ENCODE measurements around the gene DLGAP1. TPM values are rescaled to one million over a fixed set of nuclear protein-coding genes. Genes with fewer than 3 reads are reported as not detected.

DLGAP1 gene
- total RNA-seq, 1 experiment from 2014 or later: 0.39 TPM

DNA sequence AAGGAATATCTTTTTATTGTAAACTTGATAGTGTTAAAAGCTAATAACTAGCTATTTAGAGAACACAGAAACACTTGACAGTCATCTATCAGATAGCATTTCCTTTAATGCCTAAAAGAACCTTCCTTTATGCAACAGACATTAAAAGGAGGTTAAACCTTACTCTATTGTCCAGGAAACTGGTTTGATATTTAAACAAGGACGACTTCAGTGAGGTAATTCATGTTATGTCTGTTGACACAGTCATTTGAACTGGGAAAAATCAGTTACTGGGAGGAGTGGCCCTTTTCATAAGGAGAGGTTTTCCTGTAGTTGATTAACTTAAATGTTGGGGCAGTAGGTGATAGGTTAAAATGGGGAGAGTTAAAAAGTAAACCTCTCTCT is 998.4 kb downstream of the DLGAP1 start:
- no peak for ATAC-seq
- TF ChIP-seq TCF7L2 (IDR thresholded peaks at IDR 0.05; ENCODE audit: borderline replicate concordance, extremely low read depth, insufficient read depth, insufficient read length): no peak
- TF ChIP-seq, protein P1, sequence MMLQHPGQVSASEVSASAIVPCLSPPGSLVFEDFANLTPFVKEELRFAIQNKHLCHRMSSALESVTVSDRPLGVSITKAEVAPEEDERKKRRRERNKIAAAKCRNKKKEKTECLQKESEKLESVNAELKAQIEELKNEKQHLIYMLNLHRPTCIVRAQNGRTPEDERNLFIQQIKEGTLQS (IDR thresholded peaks at IDR 0.05): no peak
- TF ChIP-seq, protein P2, sequence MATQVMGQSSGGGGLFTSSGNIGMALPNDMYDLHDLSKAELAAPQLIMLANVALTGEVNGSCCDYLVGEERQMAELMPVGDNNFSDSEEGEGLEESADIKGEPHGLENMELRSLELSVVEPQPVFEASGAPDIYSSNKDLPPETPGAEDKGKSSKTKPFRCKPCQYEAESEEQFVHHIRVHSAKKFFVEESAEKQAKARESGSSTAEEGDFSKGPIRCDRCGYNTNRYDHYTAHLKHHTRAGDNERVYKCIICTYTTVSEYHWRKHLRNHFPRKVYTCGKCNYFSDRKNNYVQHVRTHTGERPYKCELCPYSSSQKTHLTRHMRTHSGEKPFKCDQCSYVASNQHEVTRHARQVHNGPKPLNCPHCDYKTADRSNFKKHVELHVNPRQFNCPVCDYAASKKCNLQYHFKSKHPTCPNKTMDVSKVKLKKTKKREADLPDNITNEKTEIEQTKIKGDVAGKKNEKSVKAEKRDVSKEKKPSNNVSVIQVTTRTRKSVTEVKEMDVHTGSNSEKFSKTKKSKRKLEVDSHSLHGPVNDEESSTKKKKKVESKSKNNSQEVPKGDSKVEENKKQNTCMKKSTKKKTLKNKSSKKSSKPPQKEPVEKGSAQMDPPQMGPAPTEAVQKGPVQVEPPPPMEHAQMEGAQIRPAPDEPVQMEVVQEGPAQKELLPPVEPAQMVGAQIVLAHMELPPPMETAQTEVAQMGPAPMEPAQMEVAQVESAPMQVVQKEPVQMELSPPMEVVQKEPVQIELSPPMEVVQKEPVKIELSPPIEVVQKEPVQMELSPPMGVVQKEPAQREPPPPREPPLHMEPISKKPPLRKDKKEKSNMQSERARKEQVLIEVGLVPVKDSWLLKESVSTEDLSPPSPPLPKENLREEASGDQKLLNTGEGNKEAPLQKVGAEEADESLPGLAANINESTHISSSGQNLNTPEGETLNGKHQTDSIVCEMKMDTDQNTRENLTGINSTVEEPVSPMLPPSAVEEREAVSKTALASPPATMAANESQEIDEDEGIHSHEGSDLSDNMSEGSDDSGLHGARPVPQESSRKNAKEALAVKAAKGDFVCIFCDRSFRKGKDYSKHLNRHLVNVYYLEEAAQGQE (IDR thresholded peaks at IDR 0.05; ENCODE audit: low read depth): no peak
- TF ChIP-seq JUND (IDR thresholded peaks at IDR 0.05): no peak
- TF ChIP-seq EGR1 (IDR thresholded peaks at IDR 0.05; ENCODE audit: low read depth): no peak
- no peak for TF ChIP-seq YY1 (IDR thresholded peaks at IDR 0.05; ENCODE audit: extremely low read depth, insufficient replicate concordance, low read depth, low read length)
- TF ChIP-seq POLR2AphosphoS5 (IDR thresholded peaks at IDR 0.05; ENCODE audit: low read depth, low read length): no peak; the same call in 1 of the 2 replicates
- TF ChIP-seq ZFX (IDR thresholded peaks at IDR 0.05): no peak
- TF ChIP-seq RAD21 (IDR thresholded peaks at IDR 0.05; ENCODE audit: low read depth): no peak
- TF ChIP-seq EZH2 (IDR thresholded peaks at IDR 0.05): no peak
- TF ChIP-seq CBX3 (IDR thresholded peaks at IDR 0.05; ENCODE audit: low read depth): no peak
- H3K4me1 ChIP-seq (ENCODE audit: control insufficient read depth in 1 of 2, insufficient read depth in 2 of 2, low read length in 2 of 2): peaks cover 40 to 73% of the 10 kb centered on the region in 2 experiments

More for the DNA sequence above, 998.4 kb downstream of the DLGAP1 start:
- Histone ChIP-seq H3K27me3 (ENCODE audit: insufficient read depth, low read length) (no peaks in the 10 kb centered on the region), H2AFZ (ENCODE audit: low read depth, low read length, poor library complexity, severe bottlenecking) (no peak overlapping the region), H3K79me2 (ENCODE audit: insufficient read depth, low read length) (peaks cover 88% of the 10 kb centered on the region), H3K9ac (ENCODE audit: low read length) (no peak overlapping the region), H3K9me2 (ENCODE audit: insufficient read depth) (no peaks in the 10 kb centered on the region), H4K20me1 (ENCODE audit: insufficient read depth) (peaks cover 24% of the 10 kb centered on the region; the same call in 1 of the 2 replicates), H3K36me3 (ENCODE audit: control insufficient read depth in 1 of 2, insufficient read depth in 2 of 2, low read length in 2 of 2) (peaks cover 35 to 67% of the 10 kb centered on the region in 2 experiments), H3K4me3 (replicated peaks in 1 of 2; ENCODE audit: low read depth in 1 of 2, low read length in 2 of 2) (no peak overlapping the region), H3K4me2 (ENCODE audit: low read length) (no peak overlapping the region), H3K9me3 (ENCODE audit: control insufficient read depth in 1 of 2, insufficient read depth in 1 of 2, low read depth in 1 of 2, low read length in 2 of 2) (no peaks in the 10 kb centered on the region), H3K27ac (ENCODE audit: low read depth, low read length) (peak overlapping the region; percentile 19; the same call in 1 of the 2 replicates)
- BruUV-seq (replicated peaks): no TSS peak
- RAD21 ChIA-PET (ENCODE audit: low non-redundant PET in 1 of 2, low total read pairs in 2 of 2, uncharacterized antibody in 2 of 2, unreplicated experiment in 2 of 2): no interaction called here
- DNase-seq (ENCODE audit: low read depth, low spot score): no peak
- intact Hi-C loops (cut with micrococcal nuclease): no loop called here
- CTCF ChIA-PET: interaction anchor here (1.3 kb wide), 1 partner anchor 138 kb away, joined by 3 read pairs; no protein-coding TSS in a partner anchor
- POLR2A ChIA-PET: interaction anchor here (0.7 to 1.1 kb wide), 3 partner anchors 137 to 210 kb away, joined by 3 to 4 read pairs (median 4); no protein-coding TSS in a partner anchor

Measured in HCT116 (cell line).